GM19328 (cell line): Measurements from ENCODE around the gene SLC10A1.

Experiments used
- ATAC-seq: cut with Tn5 transposase; IDR thresholded peaks from one replicate; pipeline ENCODE4 v1.9.1; 2021; ENCODE audit warnings: mild to moderate bottlenecking, moderate library complexity; ENCODE audit not compliant: unreplicated experiment

Gene SLC10A1

DNA sequence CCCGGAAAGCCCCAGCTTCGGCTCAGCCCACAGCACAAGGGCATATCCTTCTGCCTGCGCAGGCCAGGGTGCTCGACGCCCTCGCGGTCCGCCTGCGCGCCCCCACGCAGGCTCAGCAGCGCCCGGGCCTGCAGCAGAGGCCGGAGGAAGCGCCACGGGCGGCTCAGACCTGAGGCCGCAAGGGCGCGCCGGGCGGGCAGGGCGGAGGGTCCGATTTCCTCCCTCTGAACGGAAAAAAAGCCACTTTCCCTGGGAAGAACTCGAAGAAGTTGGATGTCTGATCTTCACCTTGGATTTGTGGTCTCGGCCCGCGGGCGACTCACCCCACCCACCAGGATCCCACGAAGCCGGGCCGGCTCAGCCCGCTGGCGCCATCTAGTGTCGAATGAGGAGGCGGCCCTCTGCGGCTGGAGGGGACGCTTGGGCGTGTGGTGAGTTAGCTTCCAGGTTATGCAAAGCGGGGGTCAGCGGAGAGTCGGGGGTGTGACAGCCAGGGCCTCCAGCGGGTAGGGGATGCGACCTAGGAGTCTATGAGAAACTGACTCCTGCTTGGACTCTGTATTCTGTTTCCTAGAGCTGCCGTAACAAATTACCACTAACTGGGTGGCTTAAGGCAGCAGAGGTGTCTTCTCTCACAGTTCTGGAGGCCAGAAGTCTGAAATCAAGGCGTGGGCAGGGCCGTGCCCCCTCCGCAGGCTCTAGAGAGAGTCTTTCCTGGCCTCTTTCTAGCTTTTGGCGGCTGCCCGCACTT lies 70.1 kb downstream of the SLC10A1 start:
- peak; percentile 79 for ATAC-seq
